VCaP (cell line): ENCODE data around the gene CIAO3.

Experiments
- H3K27ac ChIP-seq: fragments of 450-650 bp; 2 replicates; pipeline ENCODE4 v1.5.1; 2017
- CTCF ChIP-seq: fragments of 450-650 bp; conservative IDR thresholded peaks from 2 replicates; pipeline ENCODE4 v1.5.1; 2017; ENCODE audit warnings: mild to moderate bottlenecking, moderate library complexity

Gene CIAO3

GRCh38 chr16:684961-685696 is 55.7 kb downstream of the CIAO3 start:
- peak overlapping the region; percentile 91 for H3K27ac ChIP-seq
- TF ChIP-seq CTCF: no peak

- no peak for TF ChIP-seq CTCF
- H3K27ac ChIP-seq: peak within 1 kb of the TSS; percentile 91
Observed at GRCh38 chr16:684071-684794, 56.6 kb downstream of the CIAO3 start, which contains the start of gene JMJD8. Gene JMJD8 (minus strand): TSS chr16:684334. CDS start chr16:684319, 15 bp downstream.

- peak overlapping the region; percentile 91 for H3K27ac ChIP-seq
- TF ChIP-seq CTCF: no peak
Observed at GRCh38 chr16:683396-684070, 57.3 kb downstream of the CIAO3 start.

GRCh38 chr16:682493-683395 is 58.1 kb downstream of the CIAO3 start:
- no peak for TF ChIP-seq CTCF
- H3K27ac ChIP-seq: peak overlapping the region; percentile 91

- H3K27ac ChIP-seq: peak overlapping the region; percentile 91
- TF ChIP-seq CTCF: no peak
Observed at GRCh38 chr16:681746-682427, 58.9 kb downstream of the CIAO3 start.

GRCh38 chr16:680967-681745 is 59.6 kb downstream of the CIAO3 start:
- no peak for TF ChIP-seq CTCF
- H3K27ac ChIP-seq: peak overlapping the region; percentile 91
